HG03175 (cell line): ENCODE measurements around the gene GAPVD1.

Source experiments
- ATAC-seq: cut with Tn5 transposase; IDR thresholded peaks from one replicate; pipeline ENCODE4 v1.9.1; 2021; ENCODE audit warnings: mild to moderate bottlenecking, moderate library complexity; ENCODE audit not compliant: unreplicated experiment

The GAPVD1 gene

DNA sequence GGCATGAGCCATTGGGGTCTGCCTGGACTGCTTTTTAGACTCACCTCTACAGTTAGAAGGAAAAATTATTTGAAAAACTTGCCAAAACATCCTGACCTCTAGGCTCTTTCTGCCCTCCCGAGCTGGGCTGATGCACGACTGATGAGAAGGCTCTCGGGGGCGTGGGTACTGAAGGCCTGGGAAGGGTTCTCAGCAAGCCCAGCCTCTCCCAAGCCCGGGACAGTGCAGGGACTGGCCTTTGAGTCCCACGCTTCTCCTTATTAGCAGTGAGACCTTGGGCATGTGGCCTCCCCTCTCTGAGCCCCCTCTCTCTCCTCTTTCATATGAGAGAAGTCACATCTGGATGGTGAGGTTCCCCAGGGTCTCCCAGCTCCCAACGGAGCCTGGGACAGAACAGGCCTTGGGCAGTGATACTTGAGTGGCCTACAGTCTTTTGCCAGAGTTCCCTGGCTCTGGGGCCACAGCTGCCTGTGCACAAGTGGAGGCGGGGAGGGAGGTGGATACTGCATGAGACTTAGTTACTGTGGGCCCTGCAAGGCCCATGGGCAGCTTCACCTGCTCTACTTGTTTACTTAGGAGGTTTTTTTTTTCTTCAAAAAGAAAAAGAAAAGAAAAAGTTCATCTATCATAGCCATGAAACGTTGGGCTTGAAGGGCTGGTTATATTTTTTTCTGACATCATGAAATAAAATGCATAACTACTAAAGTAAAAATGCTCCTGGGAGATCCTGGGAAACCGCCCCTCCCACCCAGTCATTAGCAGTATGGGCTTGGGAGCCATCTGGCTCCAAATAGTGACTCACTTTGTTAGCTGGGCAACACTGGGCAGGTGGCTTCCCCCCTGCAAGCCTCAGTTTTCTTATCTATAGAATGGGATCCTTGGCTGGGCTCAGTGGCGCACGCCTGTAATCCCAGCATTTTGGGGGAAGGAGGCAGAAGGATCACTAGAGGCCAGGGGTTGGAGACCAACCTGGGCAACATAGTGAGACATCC is 139.4 kb downstream of the GAPVD1 start:
- no peak for ATAC-seq

GRCh38 chr9:125404733-125405132 is 143.1 kb downstream of the GAPVD1 start:
- ATAC-seq, result no peak

GRCh38 chr9:125405938-125406809 is 144.5 kb downstream of the GAPVD1 start:
- no peak for ATAC-seq

DNA sequence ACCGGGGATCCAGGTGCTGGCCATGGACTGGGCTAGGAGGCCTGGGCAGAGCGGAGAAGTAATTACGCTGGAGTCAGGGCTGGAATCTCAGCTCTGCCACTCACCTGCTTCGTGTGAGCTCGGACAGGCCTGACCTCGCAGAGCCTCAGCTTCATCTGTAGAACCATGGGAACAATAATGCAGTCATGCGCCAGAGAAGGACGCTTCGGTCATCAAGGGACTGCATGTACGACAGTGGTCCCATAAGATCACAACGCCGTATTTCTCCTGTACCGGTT is 145.1 kb downstream of the GAPVD1 start:
- no peak for ATAC-seq

DNA sequence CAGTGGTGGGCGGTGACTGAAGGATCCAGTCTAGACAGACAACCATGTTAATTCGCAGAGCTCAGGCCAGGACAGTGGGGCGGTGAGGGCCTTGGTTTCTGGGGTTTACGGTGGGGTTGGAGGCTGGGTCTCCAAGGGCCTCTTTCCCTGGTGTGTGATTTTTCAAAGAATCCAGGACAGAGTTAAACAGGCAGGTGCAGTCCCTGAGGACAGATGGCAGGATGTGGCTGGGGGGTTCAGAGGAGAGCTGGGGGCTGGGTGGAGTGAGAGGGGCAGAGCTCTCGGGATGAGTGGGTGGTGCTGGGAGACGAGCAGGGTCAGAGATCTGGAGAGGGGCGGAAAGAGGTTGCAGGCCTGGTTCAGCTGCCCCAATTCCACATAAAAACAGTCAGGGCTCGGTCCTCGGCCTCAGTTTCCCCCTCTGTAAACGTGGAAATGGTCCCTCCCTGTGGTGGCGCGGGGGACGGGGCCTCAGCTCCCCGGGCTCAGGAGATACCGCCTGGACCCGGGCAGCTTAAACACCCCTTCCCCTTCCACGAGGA is 145.9 kb downstream of the GAPVD1 start:
- peak; percentile 6 for ATAC-seq

- peak; percentile 73 for ATAC-seq
Observed at GRCh38 chr9:125407974-125408900, 146.6 kb downstream of the GAPVD1 start.

DNA sequence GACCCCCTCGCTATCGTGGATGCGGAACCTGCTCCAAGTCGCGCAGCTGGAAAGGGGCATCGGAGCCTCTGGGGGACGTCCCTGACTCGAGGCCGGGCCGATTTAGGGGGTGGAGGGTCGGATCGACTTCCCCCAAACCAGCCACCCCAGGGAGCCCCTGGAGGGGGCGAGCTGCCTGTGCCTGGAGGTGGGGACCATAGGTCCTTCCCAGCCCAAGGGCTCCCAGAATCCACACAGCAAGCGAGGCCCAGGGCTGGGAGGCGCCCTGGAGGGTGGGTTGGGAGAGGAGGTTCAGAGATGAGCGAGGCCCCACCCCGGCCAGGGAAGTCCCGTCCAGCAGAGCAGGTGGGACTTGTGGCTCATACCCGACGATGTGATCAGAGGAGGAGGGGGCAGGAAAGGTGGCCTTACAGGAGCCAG is 147.6 kb downstream of the GAPVD1 start:
- no peak for ATAC-seq

DNA sequence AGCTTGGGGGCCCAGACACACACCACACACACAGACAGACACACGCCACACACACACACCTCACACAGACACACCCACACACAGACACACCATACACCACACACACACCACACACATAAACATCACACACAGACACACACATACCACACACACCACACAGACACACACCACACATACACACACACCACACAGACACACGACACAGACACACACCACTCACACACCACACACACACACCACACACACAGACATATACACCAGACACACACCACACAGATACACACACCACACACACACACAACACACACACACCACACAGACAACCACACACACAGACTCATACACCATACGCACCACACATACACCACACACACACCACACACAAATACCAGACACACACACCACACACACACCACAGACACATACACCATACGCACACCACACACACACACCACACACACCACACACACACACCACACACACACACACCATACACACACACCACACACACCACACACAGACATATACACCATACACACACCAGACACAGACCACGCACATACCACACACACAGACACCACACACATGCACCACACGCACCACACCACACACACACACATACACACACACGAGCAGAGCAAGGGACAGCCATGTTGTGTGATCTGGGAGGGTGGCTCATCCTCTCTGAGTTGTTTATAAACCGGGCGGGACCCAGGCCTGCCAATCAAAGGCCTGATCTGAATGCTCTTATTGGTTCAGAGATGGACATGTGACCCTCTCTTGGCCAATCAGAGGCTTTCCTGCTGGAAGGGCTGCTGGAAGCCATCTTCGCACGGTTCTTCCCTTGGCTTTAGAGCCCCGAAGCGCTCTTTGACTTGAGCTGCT is 148.3 kb downstream of the GAPVD1 start:
- no peak for ATAC-seq

DNA sequence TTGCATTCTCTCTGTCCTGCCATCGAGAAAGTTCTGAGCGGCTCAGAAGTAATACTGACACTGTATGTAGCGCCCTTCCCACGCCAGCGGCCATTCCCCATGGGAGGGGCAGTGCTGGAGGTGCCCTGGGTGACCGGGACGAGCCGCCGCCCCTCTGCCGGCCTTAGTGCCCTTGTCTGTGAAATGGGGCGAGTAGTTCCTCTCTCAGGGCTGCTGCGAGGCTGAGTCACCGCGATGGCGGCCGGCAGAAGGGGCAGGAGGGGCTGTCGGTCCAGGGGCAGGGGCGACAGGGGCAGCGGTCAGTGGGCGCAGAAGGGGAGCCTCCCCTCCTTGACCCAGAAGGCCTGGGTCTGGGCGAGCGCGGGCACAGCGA is 148.9 kb downstream of the GAPVD1 start:
- ATAC-seq, result no peak

DNA sequence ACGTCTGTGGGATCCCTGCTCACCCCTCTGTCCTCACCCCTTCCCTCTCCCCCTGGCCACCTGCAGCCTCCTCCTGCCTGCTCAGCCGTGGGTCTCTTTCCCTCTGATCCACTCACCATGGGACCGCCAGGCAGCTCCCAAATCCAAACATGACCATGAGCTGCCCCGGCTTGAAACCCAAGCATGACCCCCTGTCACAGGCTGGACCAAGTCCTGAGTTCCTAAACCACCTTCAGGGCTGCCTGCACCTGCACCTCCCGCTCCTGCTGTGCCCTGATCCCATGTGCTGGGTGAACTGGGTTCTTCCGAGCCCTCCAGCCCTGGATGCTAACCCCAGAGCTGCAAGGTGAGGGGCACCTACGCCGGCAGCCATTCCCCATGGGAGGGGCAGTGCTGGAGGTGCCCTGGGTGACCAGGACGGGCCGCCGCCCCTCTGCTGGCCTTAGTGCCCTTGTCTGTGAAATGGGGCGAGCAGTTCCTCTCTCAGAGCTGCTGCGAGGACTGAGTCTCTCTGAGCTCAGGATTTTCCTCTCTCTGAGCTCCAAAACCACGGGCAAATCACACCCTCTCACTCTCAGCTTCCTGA is 149.6 kb downstream of the GAPVD1 start:
- ATAC-seq, result no peak

DNA sequence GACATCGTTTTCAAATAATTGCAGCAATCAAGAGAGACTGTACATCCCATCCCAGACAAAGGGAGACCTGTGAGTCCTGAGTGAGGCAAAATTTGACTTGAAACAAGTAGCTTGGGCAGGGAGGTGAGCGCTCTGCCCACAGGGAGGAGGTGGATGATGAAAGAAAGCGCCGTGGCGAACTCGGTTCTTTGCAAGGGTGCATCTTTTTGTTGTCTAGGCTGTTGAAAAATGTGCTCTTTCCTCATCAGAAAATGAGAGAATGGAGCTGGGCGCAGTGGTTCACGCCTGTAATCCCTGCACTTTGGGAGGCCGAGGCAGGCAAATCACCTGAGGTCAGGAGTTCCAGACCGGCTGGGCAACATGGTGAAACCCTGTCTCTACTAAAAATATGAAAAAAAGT is 150.5 kb downstream of the GAPVD1 start:
- no peak for ATAC-seq

- no peak for ATAC-seq
Observed at GRCh38 chr9:125413579-125413978, 152.0 kb downstream of the GAPVD1 start.

- ATAC-seq, result no peak
Observed at GRCh38 chr9:125415583-125416460, 154.2 kb downstream of the GAPVD1 start.

DNA sequence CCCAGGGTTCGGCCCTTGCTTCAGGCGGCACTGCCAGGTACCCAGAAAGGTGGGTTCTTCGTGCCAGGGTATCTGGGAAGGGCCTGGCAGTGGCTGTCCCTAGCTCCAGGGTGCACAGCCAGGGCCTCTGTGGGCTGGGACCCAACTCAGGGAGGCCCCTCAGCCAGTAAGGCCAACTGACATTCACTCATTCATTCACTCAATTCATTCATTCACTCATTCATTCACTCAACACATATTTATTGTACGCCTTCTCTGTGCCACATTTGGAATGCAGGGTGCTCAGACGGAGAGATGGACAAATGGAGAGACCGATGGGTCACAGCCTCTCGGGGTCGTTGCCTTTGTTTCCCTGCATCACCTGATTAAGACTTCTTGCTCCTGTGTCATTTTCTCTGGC is 154.9 kb downstream of the GAPVD1 start:
- no peak for ATAC-seq
